ENCODE data around the gene SLC2A9.
"Not testable (repeated sequence)": the region's sequence is repeated elsewhere in the genome, so short reads cannot be mapped to it uniquely, and the experiment has no call there.

SLC2A9 gene

DNA sequence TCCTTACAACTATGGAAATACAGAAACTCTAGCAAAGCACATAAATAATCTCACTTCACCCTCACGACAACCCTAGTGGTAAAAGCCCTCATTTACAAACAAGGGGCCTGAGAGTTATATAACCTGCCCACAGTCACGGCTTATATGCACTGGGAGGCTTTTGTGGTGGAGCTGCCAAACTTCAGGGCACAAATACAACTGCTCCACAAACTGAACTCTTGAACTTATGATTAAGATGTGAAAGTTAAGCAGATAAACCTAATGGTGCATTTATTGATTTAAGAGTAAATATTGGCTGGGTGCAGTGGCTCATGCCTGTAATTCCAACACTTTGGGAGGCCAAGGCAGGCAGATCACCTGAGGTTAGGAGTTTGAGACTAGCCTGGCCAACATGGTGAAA is 19.0 kb downstream of the SLC2A9 start:
- no peak overlapping the region for H3K4me3 ChIP-seq (ENCODE audit: low read depth, low read length)

DNA sequence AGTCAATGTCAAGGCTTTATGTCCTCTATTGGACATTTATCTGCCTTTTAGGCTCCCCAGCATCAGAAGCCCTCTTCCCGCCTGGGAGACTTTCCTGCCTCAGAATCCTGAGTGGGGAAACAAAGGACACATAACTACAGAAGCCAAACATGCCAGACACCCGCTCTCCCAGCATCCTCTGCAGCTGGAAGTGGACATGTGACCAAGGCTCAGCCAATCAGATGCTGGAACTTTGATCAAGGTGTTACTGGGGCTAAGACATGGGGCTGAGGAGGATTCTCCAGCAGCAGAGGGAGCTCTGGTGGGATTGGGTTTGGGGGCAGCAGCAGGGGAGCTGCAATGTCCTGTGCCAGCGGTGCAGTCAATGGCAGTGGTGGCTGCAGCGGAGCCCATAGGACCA is 19.5 kb downstream of the SLC2A9 start:
- H3K4me3 ChIP-seq (ENCODE audit: low read depth, low read length), result no peak overlapping the region

DNA sequence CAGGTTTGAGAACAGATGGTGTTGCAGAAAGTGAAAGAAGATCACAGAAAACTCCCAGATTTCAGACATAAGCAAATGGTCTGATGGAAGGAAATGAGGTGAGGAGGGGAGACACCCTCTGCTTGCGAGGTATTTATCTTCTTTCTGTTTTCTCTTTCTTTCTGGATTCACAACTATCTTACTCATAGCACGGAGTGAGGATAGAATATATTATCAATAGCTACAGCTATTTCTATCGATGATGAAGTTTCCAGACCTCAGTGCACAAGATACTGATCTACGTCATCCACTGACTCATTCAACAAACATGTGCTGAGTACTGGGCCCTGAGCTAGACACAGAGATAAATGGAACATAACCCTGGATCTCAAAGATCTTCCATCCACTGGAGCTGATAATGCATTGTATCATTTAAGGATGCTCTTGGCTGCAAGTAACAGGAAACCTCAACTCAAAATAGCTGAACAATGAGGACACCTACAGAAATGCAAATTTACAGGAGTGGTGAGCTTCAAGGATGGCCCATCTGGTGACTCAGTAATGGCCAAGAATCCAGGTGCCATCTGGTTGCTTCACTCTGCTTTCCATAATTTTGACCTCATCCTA is 21.2 kb downstream of the SLC2A9 start:
- no peak overlapping the region for H3K4me3 ChIP-seq (ENCODE audit: low read depth, low read length)

DNA sequence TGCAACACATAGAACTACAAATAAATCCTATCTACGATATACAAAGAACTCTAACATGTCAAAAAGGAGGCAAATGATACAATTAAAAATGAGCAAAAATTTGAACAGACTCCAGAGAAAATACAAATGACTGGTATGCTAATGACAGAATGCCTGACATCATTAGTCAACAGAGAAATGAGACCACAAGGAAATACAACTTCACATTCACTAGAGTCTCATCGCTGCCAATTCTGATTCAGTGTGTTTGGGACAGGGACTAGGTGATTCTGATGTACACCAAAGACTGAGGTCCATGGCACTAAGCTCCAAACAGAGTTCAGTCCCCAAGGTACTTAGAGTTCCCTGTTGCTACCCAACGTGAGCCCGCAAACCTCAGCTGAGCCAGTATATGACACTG is 23.4 kb downstream of the SLC2A9 start:
- H3K4me3 ChIP-seq (ENCODE audit: low read depth, low read length), result no peak overlapping the region

DNA sequence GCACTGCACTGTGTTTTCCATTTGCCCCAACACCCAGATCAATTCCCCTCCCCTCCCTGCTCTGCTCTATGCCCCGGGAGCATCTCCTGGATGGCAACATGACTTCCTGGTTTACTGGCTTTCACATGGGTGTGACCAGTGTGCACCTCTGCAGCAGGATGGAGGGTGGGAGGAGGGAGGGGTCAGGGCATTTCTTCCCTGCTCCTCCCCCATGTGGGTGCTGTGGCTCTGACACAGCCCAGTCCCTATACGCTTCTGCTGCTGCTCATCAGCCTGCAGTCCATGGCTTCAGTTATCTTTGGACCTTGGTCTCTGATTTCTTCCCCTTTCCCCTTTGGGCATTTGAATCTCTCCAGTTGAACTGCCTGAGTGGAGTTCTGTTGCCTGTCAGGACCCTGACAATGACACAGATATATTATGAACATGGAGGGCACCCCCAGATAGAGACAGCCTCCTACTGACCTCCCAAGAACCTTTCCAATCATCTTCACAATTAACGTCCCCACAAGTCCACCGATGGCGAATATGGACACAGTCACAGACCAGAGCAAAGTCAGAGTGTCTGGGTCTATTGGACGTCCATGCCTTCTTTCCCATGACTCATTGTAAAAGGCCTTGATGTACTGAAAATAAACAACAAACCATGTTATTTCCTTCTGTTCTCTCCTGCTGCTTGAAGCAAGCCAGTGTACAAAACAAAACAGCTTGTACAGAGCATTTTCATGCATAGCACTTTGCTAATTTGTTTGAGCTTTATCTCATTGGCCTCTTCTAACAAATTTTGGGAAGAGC is 24.8 kb downstream of the SLC2A9 start:
- no peak overlapping the region for H3K4me3 ChIP-seq (ENCODE audit: low read depth, low read length)

DNA sequence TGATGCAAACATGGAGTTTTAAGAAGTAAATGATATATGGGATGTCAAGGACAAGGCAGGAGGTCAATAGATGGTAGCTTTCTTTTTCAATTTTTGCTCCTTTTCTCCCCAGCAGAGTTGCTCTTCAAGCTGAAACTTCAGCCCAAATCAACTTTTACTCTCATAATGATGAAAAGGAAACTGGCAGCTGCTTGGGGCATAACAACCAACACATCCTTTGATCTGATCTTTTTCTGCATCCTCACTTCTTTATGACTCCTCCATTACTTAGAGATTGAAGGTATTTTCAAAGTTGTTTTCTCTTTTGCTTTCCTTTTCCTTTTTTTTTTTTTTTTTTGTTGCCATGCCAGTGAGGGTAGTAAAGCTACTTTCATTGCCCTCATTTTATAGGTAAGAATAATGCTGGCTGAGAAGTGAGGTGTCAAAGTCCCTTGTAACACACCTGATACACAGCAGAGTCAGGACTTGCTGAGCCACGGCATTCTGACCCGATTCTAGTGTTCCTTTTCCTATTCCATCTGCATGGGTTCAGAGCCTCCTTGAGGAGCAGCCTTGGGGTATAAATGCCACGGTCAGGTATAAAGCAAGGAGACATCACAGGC is 26.9 kb downstream of the SLC2A9 start:
- H3K4me3 ChIP-seq (ENCODE audit: low read depth, low read length), result no peak overlapping the region

DNA sequence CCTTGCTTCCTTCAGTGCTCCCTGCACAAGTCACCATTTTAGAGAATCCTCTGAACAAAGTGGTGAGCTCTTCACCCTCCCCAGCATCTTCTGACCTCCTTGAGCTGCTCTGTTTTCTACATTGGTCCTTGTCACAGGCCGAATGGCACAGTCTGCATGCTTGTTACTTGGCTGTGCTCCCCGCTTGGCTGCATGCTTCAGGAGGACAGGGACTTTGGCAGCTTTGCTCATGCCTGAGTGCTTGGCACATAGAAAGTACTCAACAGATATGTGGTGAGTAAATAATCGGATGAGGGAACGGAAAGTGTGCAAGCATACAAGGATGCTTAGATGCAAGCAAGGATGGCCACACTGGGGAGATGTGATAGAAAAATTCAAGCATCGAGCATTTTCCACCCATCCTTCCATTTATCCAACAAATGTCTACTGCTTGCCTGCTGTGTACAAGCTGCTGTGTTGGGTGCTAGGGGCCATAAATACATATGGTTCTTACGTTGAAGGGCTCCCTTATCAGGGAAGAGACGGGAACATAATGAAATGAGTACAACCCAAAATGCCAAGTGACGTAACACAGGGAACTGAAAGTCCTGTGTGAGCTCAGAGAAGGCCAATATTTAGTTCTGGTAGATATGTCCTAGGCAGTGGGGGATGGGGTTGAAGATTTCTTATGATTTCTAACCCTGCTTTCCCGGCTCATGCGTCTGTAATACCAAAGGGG is 31.2 kb downstream of the SLC2A9 start:
- H3K4me3 ChIP-seq (ENCODE audit: low read depth, low read length), result no peak overlapping the region

DNA sequence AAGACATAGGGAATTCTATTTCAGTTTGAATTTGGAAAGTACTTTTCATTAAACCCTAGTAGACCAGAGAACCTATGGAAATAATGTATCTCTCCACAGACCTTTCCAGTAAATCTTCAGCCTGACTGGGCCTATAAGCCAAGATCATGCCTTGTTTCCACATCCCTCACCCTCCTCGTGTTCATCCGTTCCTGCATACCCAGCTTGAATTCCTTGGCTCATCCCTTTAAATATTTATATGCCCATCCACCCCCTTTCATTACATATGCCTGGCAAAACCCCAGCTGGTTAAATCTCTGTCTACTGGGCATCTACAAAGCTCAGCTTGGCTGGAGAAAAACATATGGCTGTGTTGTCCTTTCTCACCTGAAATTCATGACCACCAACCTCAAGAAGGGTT is 32.4 kb downstream of the SLC2A9 start:
- no peak overlapping the region for H3K4me3 ChIP-seq (ENCODE audit: low read depth, low read length)

DNA sequence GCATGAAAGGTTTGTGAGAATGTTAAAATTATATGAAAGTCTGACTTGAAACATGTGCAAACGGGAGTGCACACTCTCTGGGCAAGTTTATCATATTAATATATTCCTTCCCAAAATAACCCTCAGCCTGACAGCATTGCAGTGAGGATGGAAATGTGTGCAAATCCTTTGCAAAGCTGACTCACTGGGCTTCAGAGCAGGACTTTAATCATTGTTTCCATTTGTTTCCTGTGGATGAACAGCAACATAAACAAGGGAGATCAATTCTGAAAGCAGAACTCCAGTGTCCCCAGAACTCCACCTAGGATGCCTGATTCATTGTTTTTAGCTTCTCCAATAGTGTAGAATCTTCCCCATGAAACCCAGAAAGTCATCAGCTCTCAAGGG is 32.9 kb downstream of the SLC2A9 start:
- no peak overlapping the region for H3K4me3 ChIP-seq (ENCODE audit: low read depth, low read length)

DNA sequence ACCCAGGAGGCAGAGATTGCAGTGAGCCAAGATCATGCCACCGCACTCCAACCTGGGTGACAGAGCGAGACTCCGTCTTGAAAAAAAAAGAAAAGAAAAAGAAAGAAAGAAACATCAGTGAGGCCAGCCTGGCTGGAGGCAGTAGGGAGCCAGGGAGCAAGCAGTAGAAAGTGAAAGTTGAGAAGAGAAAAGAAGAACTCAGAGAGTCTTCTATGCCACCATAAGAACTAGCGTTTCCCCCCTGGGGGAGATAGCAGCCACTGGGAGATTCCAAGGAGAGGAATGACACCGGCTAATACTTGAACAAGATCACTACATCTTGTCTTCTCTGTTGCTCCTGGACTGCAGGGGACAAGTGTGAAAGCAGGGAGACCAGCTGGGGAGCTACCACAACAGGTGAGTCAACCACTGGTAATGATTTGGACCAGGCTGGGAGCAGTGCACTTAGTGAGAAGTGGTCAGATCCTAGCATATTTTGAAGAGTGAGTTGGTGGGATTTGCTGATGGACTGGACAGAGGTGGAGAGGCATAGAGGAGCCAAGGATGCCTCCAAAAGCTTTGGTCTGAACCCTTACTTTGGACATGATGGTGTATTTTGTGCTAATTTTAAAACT is 33.4 kb downstream of the SLC2A9 start:
- H3K4me3 ChIP-seq (ENCODE audit: low read depth, low read length), result no peak overlapping the region

DNA sequence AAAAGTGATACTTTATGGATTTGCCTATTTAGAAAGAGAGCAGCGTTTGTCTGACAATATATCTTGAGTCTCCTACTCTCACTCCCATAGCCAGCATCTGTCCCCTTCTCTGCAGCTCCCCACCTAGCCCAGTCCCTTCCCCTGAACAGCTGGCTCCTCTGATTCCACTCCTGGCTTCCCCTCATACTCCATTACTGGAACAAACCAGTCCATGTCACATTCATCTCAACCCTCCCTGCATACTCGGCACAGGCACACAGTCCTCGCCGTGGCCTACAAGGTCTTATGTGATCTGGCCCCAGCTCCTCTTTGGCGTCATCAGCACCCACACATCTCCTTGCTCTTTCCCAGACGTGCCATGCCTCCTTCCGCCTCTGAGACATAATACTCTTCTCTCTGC is 36.7 kb downstream of the SLC2A9 start:
- no peak overlapping the region for H3K4me3 ChIP-seq (ENCODE audit: low read depth, low read length)

DNA sequence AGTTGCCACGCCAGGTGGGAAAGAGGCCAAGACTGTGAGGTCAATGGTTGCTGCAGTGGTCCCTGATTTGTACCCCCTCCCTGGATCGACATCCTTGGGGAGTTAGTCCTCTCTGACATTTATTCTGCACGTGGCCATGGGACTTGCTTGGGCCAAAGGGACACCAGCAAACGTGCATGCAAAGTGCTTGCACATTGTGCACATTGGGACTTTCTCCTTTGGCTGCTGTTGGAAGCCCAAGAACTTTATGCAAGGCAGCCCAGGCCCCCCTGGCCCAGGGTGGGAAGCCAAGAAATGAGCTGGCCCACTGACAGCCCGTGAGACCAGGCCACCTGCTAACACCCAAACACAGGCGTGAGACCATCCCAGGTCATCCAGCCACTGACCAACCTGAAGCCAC is 38.1 kb downstream of the SLC2A9 start:
- no peak overlapping the region for H3K4me3 ChIP-seq (ENCODE audit: low read depth, low read length)

DNA sequence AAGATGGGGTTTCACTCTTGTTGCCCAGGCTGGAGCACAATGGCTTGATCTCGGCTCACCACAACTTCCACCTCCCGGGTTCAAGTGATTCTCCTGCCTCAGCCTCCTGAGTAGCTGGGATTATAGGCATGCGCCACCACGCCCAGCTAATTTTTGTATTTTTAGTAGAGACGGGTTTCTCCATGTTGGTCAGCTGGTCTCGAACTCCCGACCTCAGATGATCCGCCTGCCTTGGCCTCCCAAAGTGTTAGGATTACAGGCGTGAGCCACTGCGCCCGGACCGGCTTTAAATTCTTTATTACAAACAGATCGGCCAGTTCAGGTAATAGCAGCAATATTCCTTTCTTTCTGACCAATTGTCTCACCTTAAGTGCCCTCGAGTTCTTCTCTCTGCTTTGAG is 39.4 kb downstream of the SLC2A9 start:
- not testable (repeated sequence) for H3K4me3 ChIP-seq (ENCODE audit: low read depth, low read length)

DNA sequence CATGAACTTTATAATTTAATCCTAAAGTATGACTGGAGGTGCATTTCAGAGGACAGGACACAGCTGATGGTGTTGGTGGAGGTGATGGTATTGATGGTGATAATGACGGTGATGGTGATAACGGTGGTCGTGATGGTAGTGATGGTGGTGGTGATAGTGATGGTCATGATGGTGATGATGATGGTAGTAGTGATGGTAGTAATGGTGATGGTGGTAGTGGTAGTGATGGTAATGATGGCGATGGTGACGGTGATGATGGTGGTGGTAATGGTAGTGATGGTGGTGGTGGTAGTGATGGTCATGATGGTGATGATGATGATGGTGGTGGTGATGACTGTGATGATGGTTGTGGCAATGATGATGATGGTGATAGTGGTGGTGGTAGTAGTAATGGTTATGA is 40.4 kb downstream of the SLC2A9 start:
- H3K4me3 ChIP-seq (ENCODE audit: low read depth, low read length), result no peak overlapping the region

DNA sequence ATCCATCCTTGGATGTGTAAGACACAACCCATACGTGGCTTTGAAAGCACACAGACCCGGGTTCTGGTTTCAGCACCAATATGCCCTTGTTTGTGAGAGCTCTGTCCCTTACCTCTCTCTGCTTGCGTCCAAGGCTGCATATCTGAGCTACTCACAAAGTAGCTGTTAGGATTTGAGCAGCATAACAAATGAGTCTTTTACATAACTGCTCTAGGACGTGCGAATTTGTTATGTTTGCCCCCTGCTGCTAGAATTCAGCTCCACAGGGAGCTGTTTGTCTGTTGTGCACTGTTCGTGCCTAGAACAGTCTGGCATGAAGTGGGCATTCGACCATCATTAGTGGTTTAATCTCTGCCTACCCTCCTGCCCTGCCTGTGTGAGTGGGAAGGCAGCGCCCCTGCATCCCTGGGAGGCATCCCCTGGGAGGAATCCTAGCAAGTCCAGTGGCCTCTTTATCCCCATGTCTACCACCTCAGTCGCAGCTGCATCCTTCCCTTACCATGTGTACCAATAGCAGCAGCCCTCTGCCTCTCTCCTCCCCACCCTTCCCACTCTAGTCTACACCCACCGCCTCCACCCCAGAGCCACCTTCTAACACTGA is 42.1 kb downstream of the SLC2A9 start:
- H3K4me3 ChIP-seq (ENCODE audit: low read depth, low read length), result no peak overlapping the region

DNA sequence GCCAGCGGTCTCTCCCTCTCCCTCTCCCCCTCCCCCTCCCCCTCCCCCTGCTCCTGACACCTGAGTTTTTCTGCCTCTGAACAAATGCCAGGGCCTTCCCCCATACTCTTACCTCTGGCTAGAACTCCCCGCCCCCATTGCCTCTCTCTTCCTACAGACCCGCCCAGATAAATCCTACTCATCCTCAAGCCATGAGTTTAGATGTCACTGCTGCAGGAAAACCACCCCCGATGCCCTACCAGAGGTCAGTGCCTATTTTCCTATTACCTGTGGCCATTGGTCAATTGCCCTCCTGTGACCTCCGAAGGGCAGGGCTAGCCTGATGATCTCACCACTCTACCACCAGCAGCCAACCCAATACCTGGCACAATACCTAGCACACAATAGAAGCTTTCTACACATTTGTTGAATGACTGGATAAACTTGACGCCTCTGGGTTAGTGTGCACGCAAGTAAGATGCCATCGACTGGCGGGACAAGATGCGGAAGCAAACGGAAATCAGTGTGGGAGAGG is 43.7 kb downstream of the SLC2A9 start:
- no peak overlapping the region for H3K4me3 ChIP-seq (ENCODE audit: low read depth, low read length)

DNA sequence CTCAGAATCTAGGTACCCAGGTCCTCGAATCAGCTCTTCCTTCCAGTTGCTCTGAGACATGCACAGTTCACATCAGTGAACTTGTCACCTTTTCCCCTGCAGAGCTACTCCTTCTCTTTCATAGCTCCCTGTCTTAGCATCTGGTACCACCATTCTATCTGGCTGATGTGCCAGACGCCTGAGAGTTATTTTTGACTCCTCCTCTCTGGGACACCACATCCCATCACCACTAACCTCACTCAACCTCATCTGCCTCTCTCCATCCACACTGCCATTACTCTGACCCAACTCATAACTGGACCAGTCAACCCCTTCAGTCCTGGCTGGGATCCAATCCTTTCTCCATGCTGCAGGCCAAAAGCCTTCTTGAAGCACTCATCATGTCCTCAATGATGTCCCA is 44.5 kb downstream of the SLC2A9 start:
- H3K4me3 ChIP-seq (ENCODE audit: low read depth, low read length), result no peak overlapping the region

DNA sequence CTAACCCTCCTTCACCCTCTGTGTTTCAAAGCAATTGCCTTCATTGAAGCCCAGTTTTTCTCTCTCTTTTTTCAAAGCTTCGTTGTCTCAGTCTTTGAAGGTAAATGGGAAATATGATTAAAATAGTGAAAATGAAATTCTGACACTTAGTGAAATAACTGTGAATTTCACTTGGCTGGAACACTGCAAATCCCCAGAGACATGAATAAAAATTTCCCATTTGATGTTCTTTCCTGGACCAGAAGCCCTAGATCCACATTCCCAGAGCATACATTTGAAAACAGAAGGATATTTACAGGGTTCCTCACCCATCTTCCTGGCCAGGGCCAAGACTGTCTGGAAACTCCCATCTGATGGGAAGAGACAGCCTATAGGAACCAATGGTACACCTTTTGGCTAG is 45.0 kb downstream of the SLC2A9 start:
- H3K4me3 ChIP-seq (ENCODE audit: low read depth, low read length), result no peak overlapping the region

DNA sequence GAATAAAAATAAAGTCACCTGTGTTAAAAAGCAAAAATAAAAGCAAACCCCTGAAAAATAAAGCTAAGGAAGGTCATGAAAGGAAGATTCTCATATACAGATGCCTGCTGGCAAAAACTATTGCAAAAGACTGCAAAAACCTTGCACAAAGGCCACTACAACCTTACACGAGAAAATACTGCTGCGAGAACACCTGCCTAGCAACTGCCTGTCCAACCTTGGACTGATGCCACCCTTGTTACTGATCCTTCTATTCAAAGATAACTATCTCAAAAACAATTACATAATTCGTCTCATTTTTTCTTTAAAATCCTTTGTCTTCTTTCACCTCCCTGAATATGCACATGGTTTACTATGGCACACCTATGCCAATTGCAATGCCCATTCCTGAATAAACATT is 49.6 kb downstream of the SLC2A9 start:
- H3K4me3 ChIP-seq (ENCODE audit: low read depth, low read length), result no peak overlapping the region

DNA sequence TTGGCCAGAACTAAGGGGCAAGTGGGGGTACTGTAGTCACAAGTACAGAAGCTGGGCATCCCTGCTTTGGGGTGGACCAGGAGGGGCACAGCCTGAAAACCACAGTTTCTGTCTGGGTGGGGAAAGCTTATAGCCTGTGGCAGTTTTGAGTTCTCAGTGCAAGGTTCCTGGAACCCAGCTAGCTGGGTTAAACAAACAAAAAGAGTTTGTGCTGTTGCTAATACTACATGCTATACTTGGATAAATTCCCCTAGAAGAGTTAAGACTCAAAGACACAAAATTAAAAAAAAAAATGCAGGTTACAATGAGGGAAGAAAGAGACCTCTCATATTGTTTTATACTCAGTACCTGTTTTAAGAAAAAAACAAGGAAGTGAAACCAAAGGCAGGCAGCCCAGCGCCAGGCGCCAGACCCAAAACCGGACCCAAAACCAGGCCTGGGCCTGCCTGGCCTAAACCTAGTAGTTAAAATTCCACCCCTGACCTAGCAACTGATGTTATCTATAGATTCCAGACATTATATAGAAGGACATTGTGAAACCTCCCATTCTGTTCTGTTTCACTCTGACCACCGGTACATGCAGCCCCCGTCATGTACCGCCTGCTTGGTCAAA is 50.8 kb downstream of the SLC2A9 start:
- no peak overlapping the region for H3K4me3 ChIP-seq (ENCODE audit: low read depth, low read length)

All from iPS-11a (cell line).